HG02642 (cell line): Measurements from ENCODE around the gene B4GALT5.
A peak's percentile ranks its signal among the peaks of the same experiment; 100 is the strongest.

Source experiments
- ATAC-seq: cut with Tn5 transposase; IDR thresholded peaks from one replicate; pipeline ENCODE4 v1.9.1; 2021; ENCODE audit warnings: mild to moderate bottlenecking; ENCODE audit not compliant: unreplicated experiment, poor library complexity

The B4GALT5 gene

DNA sequence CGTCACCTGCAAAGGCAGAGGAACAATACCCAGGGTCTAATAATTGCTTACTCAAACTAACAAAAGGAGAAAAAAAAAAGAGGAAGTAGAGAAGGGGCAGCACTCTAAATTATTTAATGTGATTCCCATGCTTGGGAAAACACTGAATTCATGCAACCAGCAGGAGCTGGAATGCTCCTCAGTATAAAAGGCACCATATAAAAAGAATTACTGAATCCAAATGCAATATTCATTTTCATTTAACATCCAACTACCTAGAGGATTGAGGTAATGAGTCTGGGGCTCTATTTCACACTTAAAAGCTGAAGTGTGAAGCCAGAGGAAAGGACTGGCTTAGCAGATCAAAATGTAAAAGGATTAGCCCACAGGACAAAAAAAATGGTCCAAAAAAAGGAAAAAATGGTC lies 8.7 kb downstream of the B4GALT5 start:
- ATAC-seq: no peak

DNA sequence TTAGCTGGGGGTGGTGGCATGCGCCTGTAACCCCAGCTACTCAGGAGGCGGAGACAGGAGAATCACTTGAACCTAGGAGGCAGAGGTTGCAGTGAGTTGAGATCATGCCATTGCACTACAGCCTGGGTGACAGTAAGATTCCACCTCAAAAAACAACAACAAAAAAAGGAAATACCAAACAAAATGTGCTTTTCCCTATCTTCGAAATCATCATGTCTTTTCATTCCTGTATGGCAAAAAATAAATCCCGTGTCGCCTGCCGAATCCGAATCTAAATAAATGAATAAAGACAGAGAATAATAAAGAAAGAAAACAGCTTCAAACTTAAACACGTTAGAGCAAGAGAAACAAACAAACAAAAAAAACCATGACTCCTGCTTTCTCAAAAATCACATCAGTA lies 11.8 kb downstream of the B4GALT5 start:
- no peak for ATAC-seq

DNA sequence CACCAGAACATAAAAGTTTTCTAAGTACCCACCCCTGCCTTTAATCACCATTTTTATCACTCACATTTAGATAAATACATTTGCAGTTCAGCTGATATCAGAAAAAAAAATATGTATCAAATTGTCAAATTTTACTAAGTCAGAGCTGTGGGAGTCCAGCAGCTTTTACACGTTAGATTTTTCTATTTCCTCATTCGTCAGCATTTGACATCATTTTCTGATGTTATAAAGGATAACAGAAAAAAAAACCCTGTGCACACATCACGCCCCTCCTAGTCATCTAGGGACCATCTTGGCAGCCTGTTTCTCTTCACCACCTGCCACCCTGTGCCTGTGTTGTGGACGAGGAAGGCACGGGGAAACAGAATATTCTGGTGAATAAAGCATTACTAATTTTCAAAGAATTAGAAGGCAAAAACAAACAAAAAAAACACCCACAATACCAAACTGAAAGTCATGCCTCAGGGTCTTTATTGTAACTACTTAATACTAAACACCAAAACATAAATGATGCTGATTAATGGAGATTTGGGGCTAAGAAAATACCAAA lies 12.4 kb downstream of the B4GALT5 start:
- no peak for ATAC-seq

DNA sequence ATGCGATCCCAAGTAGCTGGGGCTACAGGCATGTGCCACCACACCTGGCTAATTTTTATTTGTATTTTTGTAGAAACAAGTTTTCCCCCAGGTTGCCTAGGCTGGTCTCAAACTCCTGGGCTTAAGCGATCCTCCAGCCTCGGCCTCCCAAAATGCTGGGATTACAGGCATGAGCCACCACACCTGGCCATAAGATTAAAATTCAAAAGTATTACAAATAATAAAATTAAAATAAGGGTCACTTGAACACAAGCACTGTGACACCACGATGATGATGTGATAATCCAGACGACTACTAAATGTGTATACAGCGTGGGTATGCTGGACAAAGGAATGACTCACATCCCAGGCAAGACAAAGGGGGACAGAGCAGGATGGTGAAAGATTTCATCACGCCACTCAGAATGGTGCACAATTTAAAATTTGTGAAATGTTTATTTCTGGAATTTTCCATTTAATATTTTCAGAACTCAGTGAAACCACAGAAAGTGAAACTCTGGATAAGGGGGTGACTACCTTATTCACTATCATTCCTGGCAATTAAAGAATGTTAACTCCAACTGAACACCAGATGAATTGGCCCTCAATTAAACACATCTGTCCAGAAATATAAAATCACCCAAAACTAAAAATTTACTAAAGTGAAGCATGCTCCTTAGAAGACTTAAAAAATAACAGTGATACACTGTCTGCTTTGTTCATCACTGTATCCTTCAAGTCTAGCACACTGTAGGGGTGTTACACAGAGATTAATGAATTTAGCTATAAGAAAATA lies 13.1 kb downstream of the B4GALT5 start:
- ATAC-seq: no peak

DNA sequence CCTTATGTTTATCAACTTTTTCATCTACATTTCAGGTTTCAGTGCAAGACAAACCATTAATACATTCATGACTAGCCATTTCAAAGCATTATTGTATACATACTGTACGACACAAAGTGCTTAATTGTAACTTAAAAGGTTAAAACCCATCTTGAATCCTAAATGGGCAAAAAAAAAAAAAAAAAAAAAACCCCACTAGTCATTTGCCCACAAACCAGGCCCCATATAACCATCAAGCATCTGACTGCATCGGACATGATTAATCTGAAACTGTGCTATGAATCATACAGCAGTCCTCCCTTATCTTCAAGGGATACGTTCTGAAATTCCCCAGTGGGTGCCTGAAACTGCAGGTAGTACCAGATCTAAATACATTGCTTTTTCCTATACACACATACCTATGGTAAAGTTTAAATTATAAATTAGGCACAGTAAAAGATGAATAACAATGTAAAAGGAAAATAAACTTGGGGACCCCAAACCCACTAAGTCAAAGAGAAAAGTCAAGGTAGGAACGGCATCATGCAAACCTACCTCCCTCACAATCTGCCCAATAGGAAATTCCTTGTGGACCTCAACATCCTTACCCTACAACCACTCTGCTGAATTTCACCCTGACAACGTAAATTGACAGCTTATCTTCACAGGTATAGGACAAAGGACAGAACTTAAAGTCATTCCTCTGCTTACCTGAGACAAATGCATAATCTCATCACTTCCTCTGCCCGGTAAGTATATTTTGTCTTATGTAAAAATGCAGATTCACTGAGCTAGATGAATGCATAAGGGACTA lies 14.3 kb downstream of the B4GALT5 start:
- ATAC-seq: peak; percentile 80

DNA sequence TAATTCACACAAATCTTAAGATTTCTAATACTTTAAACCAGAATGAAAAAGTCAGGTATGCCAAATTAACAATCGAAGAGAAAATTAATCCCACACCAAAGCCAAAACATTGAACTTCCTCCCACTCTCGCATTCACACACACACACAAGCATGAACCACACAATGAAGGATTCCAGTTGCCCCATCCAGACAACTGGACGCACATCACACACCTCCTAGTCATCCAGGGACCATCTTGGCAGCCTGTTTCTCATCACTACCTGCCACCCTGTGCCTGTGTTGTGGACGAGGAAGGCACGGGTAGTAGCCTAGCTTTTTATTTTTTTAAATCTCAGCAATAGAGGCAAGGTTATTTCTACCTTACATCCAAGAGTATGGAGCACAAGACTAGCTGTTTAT lies 15.2 kb downstream of the B4GALT5 start:
- ATAC-seq: no peak

DNA sequence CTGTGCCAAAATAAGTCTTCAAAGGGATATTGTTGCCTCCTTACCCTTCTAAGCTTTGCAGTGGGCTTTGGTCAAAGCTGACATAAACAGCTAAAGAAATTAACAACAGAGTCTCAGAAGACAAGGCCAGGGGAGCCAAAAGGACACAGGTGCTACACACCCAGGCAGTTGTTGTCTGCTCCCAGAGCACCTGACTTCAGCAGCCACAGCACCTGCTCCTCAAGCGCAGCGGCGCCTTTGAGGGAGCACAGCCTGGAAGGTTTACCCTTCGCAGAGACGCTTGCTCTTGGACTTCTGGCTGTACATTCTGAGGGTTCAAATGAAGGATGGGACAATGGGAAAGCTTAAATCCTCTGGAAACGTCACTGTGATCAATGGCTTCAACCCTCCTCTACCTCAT lies 16.6 kb downstream of the B4GALT5 start:
- ATAC-seq: no peak

DNA sequence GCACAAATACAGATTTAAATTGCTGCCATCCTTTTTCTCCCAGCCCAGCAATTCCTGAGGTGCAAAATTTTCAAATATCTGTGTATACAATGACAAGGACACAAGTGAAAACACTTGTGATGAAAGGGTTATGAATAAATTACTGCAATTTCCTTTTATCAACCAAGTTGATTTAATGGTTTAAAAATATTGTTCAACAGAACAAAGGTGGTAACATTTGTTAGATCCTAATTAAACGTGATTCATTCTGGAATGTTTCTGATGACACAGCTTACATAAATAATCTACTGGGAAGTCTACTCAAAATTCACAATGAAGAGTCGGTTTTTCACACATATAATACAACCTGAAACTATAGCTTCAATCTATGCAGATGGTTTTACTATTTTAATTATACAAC lies 17.1 kb downstream of the B4GALT5 start:
- ATAC-seq: no peak

DNA sequence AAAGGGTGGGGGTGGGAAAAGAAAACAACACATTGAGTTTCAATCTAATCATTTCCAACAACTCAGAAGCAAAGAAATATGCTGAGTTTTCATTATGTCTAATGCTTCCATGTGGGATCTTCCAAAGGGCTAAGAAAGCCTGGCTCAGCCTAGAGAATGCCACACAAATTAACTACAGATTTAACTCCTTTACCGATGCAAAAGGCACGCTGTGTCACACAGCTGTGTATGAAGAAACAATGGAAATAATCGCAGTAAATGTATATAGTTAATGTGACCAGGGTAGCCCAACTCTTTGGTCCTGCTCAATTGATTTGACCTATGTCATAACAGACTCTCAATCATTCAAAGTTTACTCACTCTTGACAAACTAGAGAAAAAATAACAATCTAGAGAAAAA lies 17.8 kb downstream of the B4GALT5 start:
- ATAC-seq: no peak

DNA sequence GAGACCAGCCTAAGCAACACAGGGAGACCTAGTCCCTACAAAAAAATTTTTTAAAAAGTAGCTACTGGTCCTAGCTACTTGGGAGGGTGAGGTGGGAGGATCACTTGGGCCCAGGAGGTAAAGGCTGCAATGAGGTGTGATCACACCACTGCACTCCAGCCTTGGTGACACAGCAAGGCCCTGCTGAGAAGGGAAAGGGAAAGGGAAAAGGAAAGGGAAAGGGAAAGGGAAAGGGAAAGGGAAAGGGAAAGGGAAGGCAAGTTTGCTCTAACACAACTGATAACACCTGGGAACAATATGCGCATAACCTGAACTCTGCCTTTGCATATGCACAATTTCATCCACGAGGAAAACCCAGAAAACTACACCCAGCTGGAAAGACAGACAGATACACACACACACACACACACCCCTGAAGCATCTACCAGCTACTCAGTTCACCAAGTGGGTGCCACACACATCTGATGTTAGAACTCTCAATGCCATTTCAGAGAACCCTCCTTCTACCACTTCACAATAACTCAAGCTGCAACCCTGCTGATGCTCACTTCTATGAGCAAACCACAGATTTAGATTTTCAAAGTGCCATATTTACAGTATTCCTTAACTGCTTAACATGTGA lies 19.1 kb downstream of the B4GALT5 start:
- ATAC-seq: no peak

DNA sequence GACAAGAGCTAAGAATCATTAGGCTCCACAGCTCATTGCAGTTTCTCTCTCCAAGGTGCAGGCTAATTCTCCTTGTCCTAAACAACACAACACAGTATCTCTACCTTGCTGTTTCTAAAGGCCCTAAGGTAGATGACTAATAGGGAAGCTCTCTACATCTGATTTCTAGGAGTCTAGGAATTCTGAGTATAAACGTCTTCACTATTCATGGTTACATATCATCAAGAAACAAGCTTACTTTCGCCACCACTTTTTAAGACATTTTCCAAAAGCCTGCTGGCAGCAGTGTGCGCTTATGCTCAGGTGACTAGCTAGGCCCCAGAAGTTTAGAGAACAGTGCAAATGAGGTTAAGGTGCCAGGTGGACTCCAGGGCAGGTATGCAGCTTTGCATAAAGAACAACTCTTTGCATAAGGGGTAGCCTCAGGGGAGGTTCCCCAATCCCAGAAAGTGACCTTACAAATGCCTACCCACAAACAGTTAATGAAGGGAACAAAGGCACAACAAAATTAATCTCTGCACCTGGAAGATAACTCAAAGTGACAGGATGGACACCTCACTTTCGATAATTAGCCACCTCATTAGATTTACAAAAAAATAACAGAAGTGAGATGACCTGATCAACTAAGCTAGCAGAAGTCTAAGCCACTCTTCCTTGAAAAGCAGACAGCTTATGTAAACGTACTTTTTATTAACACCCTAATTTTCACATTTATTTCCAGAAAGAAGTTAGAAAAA lies 20.1 kb downstream of the B4GALT5 start:
- ATAC-seq: no peak

DNA sequence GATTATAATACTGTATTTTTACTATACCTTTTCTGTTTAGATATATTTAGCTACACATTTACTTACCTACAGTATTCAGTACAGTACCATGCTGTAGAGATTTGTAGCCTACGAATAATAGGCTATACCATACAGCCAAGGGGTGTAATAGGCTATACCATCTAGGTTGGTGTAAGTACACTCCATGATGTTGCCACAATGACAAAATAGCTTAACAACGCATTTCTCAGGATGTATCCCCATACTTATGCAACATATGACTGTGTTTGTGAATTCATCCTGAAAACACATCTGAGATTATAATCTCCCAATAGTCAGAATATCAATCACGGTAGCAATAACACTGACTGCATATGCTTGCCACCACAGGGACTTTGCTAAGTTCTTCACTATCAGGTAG lies 20.7 kb downstream of the B4GALT5 start:
- ATAC-seq: no peak

DNA sequence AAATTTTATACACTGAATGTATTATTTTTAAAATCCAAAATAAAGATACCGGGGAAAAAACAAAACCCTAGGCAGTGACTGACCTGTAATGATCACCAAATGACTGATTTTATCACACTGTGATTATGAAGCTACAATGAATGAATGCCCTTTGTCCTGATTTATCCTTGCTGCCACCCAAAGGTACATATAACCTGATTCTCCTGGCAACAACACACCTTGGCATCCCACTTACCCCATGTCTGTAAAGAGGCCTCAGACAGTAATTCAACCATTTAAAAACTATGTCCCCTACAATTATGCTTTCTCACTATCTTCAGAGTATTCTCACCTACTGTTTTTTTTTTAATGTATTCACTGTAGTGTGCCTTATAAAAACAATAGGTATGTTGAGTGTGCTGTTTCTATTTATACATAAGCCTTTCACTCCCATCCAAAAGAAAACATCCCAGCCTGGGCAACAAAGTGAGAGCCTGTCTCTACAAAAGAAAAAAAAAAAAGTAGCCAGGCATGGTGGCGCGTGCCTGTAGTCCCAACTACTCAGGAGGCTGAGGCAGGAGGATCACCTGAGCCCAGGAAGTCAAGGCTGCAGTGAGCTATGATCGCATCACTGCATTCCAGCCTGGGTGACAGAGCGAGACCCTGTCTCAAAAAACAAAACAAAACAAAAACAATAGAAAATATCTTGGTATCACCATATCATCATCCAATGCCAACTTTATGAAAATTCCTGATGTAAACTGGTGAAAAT lies 21.7 kb downstream of the B4GALT5 start:
- ATAC-seq: no peak

DNA sequence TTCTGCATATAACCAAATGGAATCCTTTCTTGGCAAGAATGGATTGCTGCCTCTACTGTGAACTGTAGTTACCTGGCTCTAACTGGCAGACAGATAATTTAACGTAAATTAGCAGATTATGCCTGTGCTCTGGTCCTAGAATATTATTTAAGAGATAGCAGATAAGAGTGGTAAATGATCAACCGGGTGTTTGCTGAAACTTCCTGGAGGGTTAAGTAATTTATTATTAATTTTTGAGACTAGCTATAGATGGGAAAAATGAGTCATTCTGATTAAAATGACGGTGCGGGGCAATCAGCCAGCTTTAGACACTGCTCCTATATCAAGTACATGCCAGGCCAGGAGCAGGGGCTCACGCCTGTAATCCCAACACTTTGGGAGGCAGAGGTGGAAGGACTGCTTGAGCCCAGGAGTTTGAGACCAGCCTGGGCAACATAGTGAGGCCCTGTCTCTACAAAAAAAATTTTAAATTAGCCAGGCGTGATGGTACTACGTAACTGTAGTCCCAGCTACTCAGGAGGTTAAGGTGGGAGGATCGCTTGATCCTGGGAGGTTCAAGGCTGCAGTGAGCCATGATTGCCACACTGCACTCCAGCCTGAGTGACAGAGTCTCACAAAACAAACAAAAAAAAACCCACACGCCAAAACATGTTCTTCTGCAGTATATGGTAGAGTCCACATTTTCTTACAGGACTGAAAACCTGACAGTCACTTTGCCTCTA lies 22.6 kb downstream of the B4GALT5 start:
- no peak for ATAC-seq

DNA sequence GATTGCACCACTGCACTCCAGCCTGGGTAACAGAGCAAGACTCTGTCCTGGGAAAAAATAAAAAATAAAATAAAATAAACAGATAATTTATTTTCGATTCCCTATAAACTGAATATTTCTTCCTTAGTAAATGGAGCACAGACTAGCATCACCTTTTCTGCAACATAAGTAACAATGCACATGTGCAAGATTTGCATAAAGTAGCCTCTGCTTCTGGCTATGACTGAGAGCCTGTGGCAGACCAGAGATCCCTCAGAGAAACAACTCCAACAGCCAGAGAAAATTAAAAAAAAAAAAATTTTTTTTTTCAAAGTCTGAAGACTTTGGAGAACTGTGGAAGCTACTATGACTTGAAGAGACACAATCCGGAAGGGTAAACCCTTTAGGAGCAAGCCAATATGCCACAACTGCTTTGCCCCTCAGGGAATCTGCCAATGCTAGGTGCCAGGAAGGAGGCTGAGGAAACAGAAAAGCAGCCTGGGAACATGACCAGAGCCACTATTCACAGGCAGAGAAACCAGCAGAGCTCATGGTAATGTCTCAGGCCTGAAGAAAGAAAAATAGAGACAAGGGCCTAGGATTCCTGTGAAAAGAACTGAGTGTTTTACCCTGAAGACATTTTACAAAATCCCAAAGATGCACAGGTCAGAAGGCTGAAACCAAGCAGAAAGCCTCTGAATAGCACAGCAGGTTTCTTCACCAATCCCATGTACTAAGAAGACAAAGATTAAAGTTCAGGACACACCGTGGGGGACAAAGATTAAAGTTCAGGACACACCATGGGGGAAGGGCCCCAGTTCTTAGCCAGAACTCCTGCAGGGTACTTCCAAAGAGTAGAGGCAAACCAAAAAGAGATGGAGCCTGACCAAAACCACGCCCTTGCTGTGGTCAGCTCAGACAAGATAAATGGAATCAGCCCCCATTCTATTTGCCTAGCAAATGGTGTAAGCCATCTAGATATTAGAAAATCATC lies 25.8 kb downstream of the B4GALT5 start:
- no peak for ATAC-seq

DNA sequence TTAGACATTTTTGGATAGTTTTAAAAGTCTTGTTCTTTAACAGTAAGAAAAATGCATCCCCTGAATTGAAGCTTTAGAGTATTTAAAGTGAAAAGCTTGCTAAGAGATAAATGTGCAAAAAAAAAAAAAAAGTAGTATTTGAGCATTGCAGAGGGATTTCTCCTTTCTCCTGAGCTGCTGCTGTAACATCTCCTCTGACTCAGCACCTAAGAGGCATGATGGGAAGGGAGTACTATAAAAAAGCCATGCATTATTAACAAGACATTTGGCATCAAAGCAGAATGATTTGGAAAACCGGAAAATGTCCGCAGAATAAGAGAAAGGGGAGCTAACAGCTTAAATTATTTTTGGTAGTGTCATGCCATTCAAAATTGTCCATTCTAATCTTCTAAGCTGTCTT lies 27.9 kb downstream of the B4GALT5 start:
- no peak for ATAC-seq

DNA sequence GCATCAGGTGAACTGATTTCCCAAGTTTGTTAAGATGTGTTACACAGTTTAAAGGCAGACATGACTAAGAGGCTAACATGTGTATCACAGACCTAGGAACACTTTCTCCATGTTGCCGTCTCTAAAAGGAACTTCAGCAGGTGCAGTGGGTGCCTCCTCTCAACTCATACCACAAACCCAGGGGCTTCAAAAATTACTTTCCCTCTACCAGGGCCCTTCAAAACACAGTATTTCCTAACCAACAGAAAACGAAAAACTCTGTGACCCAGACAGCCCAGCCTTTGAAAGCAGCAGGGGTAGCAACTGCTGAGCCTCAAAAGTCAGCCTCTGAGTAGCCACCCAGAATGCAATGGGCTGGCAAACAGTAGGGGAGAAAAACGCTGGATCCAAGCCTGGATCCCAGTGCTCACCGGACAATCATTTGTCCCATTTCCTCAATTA lies 28.5 kb downstream of the B4GALT5 start:
- ATAC-seq: no peak
